Umbilical cord (tissue), 2 donors: ENCODE measurements around the gene ARHGAP26. TPM values are rescaled to one million over a fixed set of nuclear protein-coding genes. Genes with fewer than 3 reads are reported as not detected.

Experiments used
- DNase-seq: peaks from one replicate; pipeline ENCODE4 v3.0.0-alpha.2; 2015; ENCODE audit warnings: low spot score
- total RNA-seq: library from RNA; depleted of rRNA; stranded (reverse); fragments of >200 nt; gene quantifications from one replicate; pipeline ENCODE4 v1.2.3, GENCODE V29; 2014; ENCODE audit warnings: low replicate concordance; ENCODE audit not compliant: insufficient read depth

ARHGAP26 gene
- total RNA-seq, 1 donor from 2014 or later, result 17.3 TPM

DNA sequence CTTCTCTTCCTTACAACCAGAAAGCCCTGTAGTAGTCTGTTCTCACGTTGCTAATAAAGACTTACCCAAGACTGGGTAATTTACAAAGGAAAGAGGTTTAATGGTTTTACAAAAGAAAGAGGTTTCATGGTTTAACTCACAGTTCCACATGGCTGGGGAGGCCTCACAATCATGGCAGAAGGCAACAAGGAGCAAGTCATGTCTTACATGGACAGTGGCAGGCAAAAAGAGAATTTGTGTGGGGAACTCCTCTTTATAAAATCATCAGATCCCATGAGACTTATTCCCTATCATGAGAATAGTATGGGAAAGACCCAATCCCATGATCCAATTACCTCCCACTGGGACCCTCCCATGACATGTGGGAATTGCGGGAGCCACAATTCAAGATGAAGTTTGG is 468.4 kb downstream of the ARHGAP26 start:
- DNase-seq, result no peak

DNA sequence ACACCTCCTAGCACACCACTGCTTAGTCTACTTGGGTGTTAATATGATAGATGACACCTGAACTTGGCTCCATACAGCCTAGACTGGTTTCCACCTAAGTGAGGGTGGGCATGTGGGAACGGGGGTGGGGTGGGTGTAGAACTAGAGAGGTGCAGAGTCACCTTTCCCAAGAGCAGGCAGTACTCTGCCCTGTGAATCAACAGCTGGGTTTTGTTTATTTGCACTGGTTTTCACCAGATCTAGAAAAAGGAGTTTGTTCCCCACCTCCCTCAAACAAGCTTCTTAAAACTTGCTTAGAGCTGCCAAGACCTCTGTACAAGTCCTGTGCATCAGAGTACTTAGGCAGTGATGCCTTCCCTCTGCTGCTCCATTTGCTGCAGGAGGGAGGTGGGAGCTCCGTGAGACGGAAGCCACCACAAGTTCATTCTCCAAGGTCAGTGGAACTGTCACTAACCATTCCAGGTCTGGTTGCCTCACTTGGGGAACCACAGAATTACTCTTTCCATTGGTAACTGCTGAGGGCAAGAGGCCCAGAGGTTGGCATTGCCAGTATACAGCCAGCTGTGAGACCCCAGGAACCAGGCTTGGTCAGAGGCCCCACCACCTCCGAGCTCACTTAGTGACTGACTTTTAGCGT is 469.8 kb downstream of the ARHGAP26 start:
- no peak for DNase-seq

DNA sequence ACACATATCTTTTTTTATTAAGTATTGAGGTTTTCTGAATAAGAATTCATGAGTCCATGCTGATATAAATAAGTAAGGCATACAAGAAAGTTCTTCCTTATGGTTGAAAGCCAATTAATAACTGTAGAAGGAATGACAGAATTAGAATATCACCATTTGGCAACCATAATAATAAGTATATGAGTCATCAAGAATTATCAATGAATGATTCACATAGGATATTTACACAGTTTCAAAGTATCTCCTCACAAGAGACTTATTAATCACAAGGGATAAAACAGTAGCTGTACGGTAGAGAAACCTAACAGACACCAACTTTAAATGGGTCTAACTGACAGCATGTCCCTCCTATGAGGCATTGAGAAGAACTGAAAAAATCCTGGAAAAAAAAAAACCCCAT is 471.7 kb downstream of the ARHGAP26 start:
- DNase-seq, result no peak

DNA sequence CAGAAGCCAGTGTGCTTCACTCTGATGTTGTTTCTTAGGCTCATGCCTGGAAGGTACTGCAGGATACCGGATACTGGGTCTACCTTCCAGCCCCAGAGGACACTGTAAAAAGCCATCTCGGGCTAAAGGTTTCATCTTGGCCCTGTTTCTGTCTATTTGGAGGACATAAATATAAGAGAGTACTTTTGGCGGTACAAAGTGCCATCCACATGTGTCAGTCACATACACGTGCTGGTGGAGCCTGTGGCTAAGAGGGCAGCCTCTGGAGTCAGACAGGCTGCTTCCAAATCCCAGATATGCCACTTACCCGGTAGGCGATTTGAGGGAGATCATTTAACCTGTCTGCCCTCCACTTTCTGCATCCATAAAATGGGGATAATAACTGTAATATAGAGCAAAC is 472.9 kb downstream of the ARHGAP26 start:
- no peak for DNase-seq

DNA sequence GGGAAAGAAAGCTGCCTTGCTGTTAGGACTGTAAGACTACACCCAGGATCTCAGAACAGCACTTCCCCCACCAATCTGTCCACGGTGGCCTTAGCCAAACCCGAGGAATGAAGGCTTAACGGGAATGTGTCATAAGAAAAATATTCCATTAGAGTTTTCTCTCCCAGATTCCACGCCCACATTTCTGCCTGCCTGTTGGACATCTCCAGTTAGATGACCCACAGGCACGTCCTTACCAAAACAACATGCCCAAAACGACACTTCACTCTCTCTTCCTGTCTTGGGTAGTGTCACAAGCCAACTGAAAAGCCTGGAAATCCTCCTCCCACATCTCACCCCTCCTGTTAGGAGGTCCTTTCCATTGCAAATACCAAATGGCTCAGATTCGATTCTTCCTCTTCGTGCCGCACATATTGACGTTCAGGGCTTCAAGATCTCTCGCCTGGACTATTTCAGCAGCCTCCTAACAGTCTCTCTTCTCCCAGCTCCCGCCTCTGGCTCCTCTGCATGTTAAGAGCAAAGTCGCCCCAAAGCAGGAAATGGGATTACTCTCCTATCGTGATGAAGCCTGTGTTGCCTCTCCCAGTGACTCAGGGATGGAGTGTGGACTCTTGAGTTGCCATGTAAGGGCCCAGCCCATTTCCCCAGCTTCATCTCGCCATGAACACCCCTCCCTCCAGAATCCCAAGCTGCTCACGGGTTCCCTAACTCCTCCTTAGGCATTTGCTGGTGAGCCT is 474.0 kb downstream of the ARHGAP26 start:
- peak; percentile 96 for DNase-seq

DNA sequence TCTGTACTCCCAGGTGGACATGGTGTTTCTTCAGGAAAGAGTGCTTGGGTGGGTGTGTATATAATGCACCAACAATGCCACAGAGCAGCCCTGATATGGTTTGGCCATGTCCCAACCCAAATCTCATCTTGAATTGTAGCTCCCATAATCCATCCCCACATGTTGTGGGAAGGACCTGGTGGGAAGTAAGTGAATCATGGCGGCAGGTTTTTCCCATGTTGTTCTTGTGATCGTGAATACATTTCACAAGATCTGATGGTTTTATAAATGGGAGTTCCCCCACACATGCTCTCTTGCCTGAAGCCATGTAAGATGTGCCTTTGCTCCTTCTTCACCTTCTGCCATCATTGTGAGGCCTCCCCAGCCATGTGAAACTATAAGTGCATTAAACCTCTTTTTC is 474.8 kb downstream of the ARHGAP26 start:
- no peak for DNase-seq

DNA sequence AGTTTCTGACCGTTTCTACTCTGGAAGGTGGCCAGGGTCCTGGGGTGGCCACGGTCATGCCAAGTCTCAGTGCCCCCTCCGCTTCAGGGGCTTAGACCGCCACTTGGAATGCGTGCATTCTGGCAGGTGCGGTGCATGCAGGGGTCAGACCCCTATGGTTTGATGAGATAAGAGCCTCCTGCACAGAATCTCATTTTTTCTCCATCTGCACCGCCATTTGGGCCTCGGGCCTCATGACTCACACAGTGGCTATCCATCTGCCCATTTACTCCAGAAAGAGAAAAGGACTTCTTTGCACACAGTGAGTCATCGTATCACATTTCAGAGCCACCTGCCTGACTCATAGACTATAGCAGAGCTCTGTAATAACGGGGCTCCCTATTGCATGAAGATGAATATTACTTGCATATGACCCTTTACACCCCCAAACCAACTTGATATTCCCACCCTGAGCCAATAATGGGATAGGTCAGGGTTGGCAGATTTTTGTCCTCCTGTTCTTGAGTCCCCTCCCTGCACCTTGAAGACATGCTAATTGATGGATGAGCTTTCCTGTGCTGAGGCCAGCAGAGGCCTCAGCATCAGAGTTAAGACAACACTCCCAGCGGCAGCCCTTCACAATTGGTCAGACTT is 475.9 kb downstream of the ARHGAP26 start:
- DNase-seq, result no peak

DNA sequence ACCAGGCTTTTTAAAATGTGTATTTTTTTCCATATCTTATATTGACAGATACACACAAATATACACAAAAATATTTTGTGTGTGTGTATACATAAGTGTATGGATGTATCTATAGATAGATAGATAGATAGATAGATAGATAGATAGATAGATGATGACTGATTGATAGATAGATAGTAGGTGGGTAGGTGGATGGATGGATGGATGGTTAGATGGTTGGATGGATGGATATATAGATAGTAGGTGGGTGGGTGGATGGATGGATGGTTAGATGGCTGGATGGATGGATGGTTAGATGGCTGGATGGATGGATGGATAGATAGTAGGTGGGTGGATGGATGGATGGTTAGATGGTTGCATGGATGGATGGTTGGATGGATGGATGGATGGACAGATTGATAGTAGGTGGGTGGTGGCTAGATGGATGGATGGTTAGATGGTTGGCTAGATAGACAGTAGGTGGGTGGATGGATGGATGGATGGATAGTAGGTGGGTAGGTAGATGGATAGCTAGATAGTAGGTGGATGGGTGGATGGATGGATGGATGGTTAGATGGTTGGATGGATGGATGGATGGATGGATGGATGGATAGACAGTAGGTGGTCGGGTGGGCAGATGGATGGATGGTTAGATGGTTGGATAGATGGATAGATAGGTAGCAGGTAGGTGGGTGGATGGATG is 477.1 kb downstream of the ARHGAP26 start:
- no peak for DNase-seq

DNA sequence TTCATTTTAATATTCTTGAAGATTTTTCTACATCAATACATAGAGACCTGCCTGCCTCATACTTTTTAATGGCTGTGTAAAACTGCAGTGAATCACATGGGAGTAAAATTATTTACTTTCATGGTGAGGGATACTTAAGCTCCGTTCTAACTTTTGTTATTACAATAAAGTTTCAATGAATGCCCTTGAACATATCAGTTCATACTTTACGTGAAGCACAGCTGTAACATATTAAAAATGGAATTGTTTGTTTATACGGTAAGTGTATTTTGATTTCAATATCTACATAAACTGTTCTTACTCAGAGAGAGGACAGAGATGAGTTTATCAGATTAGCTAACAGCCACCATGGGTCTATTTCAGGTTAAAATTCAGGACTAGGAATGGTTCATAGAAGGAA is 478.2 kb downstream of the ARHGAP26 start:
- DNase-seq, result no peak

DNA sequence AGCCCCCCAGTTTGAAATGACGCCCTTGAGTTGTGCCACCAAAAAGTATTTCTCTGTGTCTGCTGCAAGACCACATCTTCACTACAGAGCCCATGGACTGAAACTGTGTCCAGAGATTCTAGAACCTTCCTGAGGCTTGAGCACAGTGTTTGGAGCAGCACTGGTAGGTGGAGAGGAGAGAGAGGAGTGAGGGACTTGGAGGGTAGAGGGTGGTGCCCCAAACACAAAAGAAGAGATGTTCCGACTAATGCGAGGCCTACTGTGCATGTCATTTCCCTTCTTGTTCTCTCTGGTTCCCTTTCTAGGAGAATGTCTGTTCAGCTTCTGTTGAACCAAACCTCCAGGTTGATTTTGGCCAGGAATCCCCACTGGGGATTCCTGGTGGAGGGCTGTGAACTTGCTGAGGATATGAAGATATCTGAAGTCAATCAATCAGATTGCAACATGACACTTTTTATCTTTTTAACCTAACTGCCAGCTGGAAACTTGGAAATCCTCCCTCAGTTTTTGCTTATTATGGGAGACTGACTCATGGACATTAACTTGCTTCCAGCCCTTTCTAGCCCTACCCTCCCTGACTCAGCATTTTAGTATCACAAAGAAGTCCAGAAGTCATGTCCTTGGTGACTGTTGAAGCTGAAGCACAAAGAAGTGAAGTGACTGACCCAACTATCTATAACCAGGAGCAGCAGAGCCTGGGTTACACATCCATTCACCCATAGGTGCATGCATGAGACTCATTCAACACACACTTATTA is 478.8 kb downstream of the ARHGAP26 start:
- DNase-seq, result peak; percentile 72

DNA sequence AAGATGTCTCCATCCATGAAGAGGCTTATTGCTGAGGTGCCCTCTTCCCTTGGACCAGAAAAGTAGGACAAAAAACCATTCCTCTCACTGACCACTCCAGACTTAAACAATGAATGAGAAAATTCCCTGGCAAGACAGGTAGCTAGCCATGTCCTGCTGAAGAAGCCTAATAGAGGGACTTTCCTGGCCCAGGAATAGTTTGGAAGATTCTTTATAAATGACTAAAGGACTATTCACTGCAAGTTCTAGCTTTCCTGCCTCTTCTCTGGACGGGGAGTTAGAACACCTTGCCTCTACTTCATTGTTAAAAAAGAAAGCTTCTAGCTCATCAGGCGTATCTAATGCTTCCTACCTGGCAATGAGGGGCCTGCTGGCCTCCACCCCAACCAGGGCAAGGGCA is 479.7 kb downstream of the ARHGAP26 start:
- DNase-seq, result no peak

DNA sequence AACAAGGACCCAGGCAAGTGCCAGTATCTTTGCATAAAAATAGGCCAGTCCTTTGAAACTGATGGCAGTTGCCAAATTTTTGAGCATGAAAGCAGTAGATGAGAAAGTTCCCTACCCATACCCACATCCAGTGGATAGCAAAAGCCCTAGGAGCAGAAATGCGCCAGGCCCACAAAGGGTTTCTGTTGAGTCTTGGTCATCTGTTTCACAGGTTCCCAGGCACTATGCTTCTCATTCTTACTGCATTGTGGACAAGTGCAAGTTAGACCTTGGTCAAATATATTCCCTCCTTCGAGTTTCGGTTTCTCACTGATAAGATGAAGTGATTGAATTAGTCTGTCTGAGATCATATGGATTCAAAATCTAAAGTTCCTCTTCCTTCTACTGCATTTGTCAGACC is 481.0 kb downstream of the ARHGAP26 start:
- DNase-seq, result no peak

DNA sequence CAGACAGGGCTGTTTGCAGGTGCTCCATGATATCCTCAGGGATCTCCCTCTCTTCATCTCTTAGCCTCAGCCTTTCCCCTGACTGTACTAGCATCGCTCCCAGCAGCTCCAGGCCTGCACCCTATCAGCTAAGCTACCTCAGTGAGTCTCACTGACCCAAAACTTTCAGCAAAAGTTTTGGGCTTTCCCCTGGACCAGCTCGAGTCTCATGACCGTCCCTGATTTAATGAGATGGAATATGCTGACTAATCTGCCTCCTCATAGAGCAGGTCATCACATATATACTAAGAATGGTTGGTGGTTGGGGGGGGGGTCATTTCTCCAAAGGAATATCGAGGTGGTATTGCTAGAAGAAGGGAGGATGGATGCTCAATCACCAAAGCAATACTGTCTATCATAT is 481.8 kb downstream of the ARHGAP26 start:
- no peak for DNase-seq

DNA sequence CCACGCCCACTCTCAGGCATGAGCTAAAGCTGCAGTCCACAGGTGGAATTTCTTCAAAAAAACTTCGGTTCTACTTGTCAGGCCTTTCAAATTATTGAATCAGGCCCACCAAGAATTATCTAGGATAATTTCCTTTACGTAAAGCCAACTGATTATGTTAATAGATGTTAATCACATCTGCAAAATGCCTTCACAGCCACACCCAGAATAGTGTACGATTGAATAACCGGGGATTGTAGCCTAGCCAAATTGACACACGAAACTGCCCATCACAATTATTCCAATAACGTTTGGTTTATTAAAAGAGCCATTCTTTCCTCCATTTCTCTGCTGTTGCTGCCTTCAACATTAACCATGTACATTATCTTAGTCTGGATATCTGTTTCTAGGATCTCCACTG is 484.6 kb downstream of the ARHGAP26 start:
- no peak for DNase-seq

DNA sequence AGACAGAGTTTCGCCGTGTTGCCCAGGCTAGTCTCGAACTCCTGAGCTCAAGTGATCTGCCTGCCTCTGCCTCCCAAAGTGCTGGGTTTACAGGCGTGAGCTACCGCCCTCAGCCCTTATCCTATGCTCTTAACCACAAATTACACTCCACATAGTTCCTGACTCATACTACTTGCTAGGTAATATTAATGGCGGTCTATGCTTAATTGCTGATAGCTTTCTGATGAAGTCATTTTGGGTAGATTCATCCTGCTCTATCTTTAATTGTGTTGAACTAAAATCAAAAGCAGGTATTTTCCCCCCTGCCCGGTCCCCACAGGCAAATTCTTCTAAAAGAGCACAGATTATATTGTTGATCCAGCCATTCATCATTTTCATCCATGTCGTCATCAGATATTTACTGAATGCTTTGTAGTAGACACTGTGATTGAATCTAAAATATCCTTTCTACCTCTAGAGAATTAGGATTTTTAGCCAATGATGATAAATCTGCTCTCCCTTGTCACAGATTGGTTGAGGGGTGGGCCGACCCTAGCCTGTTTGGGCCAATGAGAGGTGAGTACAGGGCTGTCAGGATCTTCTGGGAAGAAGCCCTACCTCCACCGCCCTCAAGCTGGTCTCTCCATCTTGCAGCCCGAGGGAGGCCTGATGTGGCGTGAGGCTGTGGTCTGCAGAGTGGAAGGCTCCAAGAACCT is 488.5 kb downstream of the ARHGAP26 start:
- peak; percentile 23 for DNase-seq

DNA sequence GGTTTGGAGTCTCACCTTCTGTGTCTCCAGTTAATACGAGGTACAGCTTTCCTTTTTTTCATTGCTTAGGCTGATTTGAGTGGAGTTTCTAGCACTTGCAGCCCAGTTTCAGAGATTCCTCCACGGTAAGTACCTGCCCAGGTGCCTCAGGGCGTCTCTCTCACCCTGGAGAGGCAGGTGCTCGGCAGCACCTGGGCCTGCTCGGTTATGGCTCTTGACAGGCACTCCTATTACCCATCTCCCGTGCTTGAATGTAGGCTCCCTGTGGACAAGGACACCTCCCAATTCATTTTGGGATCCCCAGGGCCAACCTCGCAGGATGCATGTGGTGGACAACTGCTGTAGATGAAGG is 489.1 kb downstream of the ARHGAP26 start:
- no peak for DNase-seq

DNA sequence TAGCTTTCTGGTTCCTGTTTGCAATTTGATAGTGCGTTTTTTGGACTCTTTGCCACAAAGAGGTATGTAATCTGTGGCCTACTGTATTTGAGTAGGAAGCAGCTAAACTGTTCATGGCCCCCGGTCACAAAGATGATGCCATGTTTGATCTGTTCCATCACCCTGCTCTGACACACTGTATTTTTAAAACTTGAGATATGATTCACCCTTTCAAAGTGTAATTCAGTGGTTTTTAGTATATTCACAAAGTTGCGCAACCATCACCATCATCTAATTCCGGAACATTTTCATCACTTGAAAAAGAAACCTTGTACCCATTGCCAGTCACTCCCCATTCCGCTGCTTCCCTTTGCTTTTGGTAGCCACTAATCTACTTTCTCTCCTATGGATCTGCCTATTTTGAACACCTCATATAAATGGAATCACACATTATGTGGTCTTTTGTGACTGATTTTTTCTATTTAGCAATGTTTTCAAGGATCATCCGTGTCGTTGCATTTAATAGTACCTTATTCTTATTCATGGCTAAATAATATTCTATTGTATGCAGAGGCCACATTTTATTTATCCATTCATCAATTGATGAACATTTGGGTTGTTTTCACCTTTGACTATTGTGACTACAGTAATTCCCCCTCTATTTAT is 491.7 kb downstream of the ARHGAP26 start:
- DNase-seq, result no peak

DNA sequence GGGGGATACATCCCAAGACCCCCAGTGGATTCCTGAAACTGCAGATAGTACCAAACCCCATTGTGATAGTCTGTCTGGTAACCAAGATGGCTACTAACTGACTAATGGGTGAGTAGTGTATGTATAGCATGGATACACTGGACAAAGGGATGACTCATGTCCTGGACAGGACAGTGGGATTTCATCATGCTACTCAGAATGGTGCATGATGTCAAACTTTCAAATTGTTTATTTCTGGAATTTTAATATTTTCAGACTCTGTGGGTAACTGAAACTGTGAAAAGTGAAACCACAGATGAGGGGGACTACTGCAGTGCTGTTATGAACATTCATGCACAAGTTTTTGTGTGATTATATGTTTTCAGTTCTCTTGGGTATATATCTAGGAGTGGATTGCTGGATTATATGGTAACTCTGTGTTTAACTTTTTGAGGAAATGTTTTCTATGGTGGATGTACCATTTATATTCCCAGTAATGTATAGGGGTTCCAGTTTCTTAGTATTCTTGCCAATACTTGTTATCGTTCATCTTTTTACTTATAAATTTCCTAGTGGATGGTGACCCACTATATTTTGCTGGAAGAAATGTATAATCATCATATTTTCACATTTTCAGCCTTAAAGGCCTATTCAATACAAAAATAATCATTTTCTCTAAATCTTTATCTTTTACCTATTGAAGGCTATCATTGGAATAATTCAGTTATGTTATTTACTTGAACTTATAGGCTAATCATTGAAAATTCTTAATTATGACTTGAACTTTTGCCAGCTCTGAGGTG is 492.4 kb downstream of the ARHGAP26 start:
- no peak for DNase-seq

DNA sequence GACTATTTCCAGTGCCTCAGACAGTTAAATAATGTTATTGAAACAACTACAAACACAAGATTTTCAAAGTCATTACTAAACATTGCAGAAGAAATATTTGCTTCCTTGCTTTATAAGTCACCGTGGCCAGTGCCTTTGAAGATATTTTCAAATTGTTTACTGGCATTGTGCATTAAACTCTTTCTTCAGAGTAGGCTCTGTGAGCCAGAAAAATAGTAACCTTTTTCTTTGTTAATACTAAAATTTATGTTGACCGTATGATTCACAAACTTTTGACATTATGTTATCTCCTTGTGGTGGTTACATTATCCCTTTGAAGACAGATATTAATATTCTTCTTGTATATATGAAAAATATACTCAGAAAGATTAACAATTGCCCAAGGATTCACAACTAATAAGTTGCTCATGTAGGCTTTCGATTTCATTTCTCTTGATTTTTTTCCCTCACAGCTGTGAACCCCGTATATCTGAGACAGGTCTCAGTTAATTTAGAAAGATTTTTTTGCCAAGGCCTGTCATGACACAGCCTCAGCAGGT is 493.2 kb downstream of the ARHGAP26 start:
- DNase-seq, result no peak

DNA sequence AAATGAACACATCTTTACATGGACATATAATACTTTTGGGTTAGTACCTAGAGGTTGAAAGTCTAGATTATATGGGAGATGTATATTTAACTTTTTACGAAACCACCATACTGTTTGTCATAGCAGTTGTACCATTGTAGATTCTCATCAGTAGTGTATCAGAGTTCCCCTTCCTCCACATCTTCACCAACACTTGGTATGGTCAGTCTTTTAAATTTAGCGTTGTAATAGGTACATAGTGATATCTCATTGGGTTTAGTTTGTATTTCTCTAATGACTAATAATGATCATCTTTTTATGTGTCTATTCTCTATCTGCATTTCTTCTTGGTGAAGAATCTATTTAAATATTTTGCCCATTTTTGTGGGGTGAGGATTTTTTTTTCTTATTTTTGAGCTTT is 495.8 kb downstream of the ARHGAP26 start:
- DNase-seq, result no peak
